IPS-18c (cell line): ENCODE measurements around the gene PPARG.

Experiments used
- H3K4me3 ChIP-seq: 2 replicates; pipeline ENCODE4 v1.7.0; 2013; ENCODE audit warnings: low read depth, mild to moderate bottlenecking, low read length, moderate library complexity; ENCODE audit not compliant: insufficient read depth
- H3K9me3 ChIP-seq: one replicate; pipeline ENCODE4 v1.6.1; 2013; ENCODE audit warnings: mild to moderate bottlenecking, low read length, moderate library complexity; ENCODE audit not compliant: control insufficient read depth, insufficient read depth

The PPARG gene

GRCh38 chr3:12409684-12410596 is 121.1 kb downstream of the PPARG start:
- Histone ChIP-seq H3K9me3 (no peaks in the 10 kb centered on the region), H3K4me3 (no peak overlapping the region)

GRCh38 chr3:12413721-12414255 is 124.9 kb downstream of the PPARG start:
- Histone ChIP-seq H3K9me3 (no peaks in the 10 kb centered on the region), H3K4me3 (no peak overlapping the region)

- H3K9me3 ChIP-seq, result no peaks in the 10 kb centered on the region
- H3K4me3 ChIP-seq, result no peak overlapping the region
These were observed 126.3 kb downstream of the PPARG start for GRCh38 chr3:12415014-12415680.

GRCh38 chr3:12416731-12417130 is 127.9 kb downstream of the PPARG start:
- H3K4me3 ChIP-seq, result no peak overlapping the region
- no peaks in the 10 kb centered on the region for H3K9me3 ChIP-seq

- Histone ChIP-seq H3K4me3 (no peak overlapping the region), H3K9me3 (no peaks in the 10 kb centered on the region)
These were observed 131.5 kb downstream of the PPARG start for GRCh38 chr3:12420393-12420792.

GRCh38 chr3:12421132-12421531 is 132.3 kb downstream of the PPARG start:
- no peak overlapping the region for H3K4me3 ChIP-seq
- no peaks in the 10 kb centered on the region for H3K9me3 ChIP-seq

- H3K4me3 ChIP-seq, result no peak overlapping the region
- H3K9me3 ChIP-seq, result no peaks in the 10 kb centered on the region
These were observed 134.3 kb downstream of the PPARG start for GRCh38 chr3:12423131-12423530.

GRCh38 chr3:12423918-12424630 is 135.2 kb downstream of the PPARG start:
- Histone ChIP-seq H3K4me3 (no peak overlapping the region), H3K9me3 (no peaks in the 10 kb centered on the region)

GRCh38 chr3:12424635-12425319 is 135.9 kb downstream of the PPARG start:
- Histone ChIP-seq H3K9me3 (no peaks in the 10 kb centered on the region), H3K4me3 (no peak overlapping the region)

GRCh38 chr3:12425850-12426579 is 137.1 kb downstream of the PPARG start:
- H3K4me3 ChIP-seq, result no peak overlapping the region

GRCh38 chr3:12427551-12427950 is 138.7 kb downstream of the PPARG start:
- no peaks in the 10 kb centered on the region for H3K9me3 ChIP-seq
- no peak overlapping the region for H3K4me3 ChIP-seq

More at GRCh38 chr3:12425850-12426579, 137.1 kb downstream of the PPARG start:
- no peaks in the 10 kb centered on the region for H3K9me3 ChIP-seq

GRCh38 chr3:12428126-12428525 is 139.3 kb downstream of the PPARG start:
- Histone ChIP-seq H3K4me3 (no peak overlapping the region), H3K9me3 (no peaks in the 10 kb centered on the region)

GRCh38 chr3:12430086-12430485 is 141.2 kb downstream of the PPARG start:
- Histone ChIP-seq H3K9me3 (no peaks in the 10 kb centered on the region), H3K4me3 (no peak overlapping the region)

GRCh38 chr3:12433823-12434222 is 145.0 kb downstream of the PPARG start:
- no peak overlapping the region for H3K4me3 ChIP-seq
- H3K9me3 ChIP-seq, result no peaks in the 10 kb centered on the region

- Histone ChIP-seq H3K4me3 (no peak overlapping the region), H3K9me3 (no peaks in the 10 kb centered on the region)
These were observed 147.8 kb downstream of the PPARG start for GRCh38 chr3:12436514-12437220.

GRCh38 chr3:12437221-12437605 is 148.3 kb downstream of the PPARG start:
- no peaks in the 10 kb centered on the region for H3K9me3 ChIP-seq

More at GRCh38 chr3:12437221-12437605, 148.3 kb downstream of the PPARG start:
- H3K4me3 ChIP-seq, result no peak overlapping the region
